Testis (tissue), 3 donors: Measurements from ENCODE around the gene TMEM116. TPM values are rescaled to one million over a fixed set of nuclear protein-coding genes. Genes with fewer than 3 reads are reported as not detected.
"Not testable (repeated sequence)": the region's sequence is repeated elsewhere in the genome, so short reads cannot be mapped to it uniquely, and the experiment has no call there.

Source experiments
- DNase-seq: peaks from one replicate; pipeline ENCODE4 v3.0.0-alpha.2; 2019
- H3K27ac ChIP-seq, 2 donors: fragments of 200-600 bp; sonication (generic); one replicate each; pipeline ENCODE4 v1.5.1; 2019
- H3K27me3 ChIP-seq: fragments of 200-600 bp; sonication (generic); one replicate; pipeline ENCODE4 v1.5.1; 2019
- H3K36me3 ChIP-seq: fragments of 200-600 bp; sonication (generic); one replicate; pipeline ENCODE4 v1.5.1; 2017; ENCODE audit warnings: low read depth; ENCODE audit errors: missing control alignments
- H3K4me1 ChIP-seq: fragments of 200-600 bp; sonication (generic); one replicate; pipeline ENCODE4 v1.5.1; 2019
- H3K4me3 ChIP-seq, 2 donors: fragments of 200-600 bp; sonication (generic); one replicate each; pipeline ENCODE4 v1.5.1; 2017 to 2019
- H3K9me3 ChIP-seq: fragments of 200-600 bp; sonication (generic); one replicate; pipeline ENCODE4 v1.5.1; 2017
- POLR2A ChIP-seq: fragments of 450-650 bp; IDR thresholded peaks from one replicate; pipeline ENCODE4 v1.6.1; 2017; ENCODE audit warnings: antibody characterized with exemption, mild to moderate bottlenecking, moderate library complexity
- whole genome bisulfite sequencing, 2 donors: methylation state at CpG; one replicate each; pipeline ENCODE4 v1.1.5; 2018; 5-methylcytosine and 5-hydroxymethylcytosine counted together
- intact Hi-C: fragments of 100-400 bp; cut with DNase I; formaldehyde crosslinking; loops from one replicate; pipeline ENCODE4 v1.15.1; 2023; ENCODE audit warnings: low total_unique reads
- polyA plus RNA-seq: library from polyadenylated mRNA; stranded (reverse); fragments of 350-450 nt; fragmentation: Illumina TruSeq; extraction: RNeasy Lipid Tissue Mini Kit (QIAGEN cat#74804); gene quantifications from one replicate; pipeline ENCODE4 v1.2.3, GENCODE V29; 2014; ENCODE audit warnings: low read depth, low replicate concordance; ENCODE audit not compliant: insufficient read depth
- total RNA-seq, 2 donors: library from RNA; depleted of rRNA; stranded (reverse); fragments of >200 nt; gene quantifications; one replicate each; pipeline ENCODE4 v1.2.3, GENCODE V29; 2016
- TF ChIP-seq, protein P1 (sequence below), 3 experiments: fragments of 450-650 bp in 2 of 3; fragments of 200-600 bp in 1 of 3; sonication (generic) in 1 of 3; IDR thresholded peaks; one replicate each; pipeline ENCODE4 v1.5.1; 2016 to 2019; ENCODE audit warnings: antibody characterized with exemption in 3 of 3, mild to moderate bottlenecking in 2 of 3, moderate library complexity in 1 of 3

The TMEM116 gene
- total and polyA plus RNA-seq, 3 donors from 2014 or later: 38.5 to 106 (median 48.0) TPM

DNA sequence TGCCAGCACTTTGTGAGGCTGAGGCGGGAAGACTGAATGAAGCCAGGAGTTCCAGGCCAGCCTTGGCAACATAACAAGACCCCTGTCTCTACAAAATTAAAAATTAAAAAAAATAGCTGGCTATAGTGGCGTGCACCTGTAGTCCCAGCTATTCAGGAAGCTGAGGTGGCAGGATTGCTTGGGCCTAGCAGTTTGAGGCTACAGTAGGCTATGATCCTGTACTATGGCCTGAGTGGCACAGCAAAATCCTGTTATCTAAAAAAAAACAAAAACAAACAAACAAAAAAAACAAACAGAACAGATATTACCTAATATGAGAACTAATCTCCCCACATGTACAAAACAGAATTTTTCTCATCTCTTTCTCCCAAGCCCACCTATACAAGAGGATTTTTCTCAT, 15.7 kb downstream of the TMEM116 start:
- H3K4me3 ChIP-seq: no peak overlapping the region
- H3K27me3 ChIP-seq: no peaks in the 10 kb centered on the region
- intact Hi-C loops: no loop called here
- 100% methylated on average over 2 of the region's 2 CpGs for WGBS, 2 donors
- no peaks in the 10 kb centered on the region for H3K9me3 ChIP-seq
- no peak overlapping the region for H3K27ac ChIP-seq
- H3K36me3 ChIP-seq: no peaks in the 10 kb centered on the region
- DNase-seq: no peak
- H3K4me1 ChIP-seq: no peaks in the 10 kb centered on the region
- TF ChIP-seq, protein P1, sequence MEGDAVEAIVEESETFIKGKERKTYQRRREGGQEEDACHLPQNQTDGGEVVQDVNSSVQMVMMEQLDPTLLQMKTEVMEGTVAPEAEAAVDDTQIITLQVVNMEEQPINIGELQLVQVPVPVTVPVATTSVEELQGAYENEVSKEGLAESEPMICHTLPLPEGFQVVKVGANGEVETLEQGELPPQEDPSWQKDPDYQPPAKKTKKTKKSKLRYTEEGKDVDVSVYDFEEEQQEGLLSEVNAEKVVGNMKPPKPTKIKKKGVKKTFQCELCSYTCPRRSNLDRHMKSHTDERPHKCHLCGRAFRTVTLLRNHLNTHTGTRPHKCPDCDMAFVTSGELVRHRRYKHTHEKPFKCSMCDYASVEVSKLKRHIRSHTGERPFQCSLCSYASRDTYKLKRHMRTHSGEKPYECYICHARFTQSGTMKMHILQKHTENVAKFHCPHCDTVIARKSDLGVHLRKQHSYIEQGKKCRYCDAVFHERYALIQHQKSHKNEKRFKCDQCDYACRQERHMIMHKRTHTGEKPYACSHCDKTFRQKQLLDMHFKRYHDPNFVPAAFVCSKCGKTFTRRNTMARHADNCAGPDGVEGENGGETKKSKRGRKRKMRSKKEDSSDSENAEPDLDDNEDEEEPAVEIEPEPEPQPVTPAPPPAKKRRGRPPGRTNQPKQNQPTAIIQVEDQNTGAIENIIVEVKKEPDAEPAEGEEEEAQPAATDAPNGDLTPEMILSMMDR (IDR thresholded peaks at IDR 0.05): no peak
- TF ChIP-seq POLR2A: no peak

DNA sequence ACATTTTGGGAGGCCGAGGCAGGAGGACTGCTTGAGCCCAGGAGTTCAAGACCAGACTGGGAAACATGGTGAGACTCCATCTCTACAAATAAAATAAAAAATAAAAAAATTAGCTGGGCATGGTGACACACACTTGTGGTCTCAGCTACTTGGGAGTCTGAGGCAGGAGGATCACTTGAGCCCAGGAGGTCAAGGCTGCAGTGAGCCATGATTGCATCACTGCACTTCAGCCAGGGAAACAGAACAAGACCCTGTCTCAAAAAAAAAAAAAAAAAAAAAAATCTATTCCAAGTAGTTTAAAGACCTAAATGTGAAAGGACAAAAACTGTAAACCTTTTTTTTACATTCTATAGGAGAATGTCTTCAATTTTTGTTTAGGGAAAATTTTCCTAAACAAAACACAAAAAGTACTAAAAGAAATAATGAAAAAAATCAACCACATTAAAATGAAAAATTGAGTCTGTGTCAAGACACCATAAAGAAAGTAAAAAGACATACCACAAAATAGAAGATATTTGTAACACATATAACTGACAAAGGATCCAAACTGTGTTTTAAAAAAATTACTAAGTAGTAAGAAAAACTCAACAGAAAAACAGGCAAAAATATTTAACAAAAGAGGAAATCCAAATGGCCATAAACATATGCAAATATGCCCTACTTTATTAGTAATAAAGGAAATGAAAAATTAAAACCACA, 17.0 kb downstream of the TMEM116 start:
- DNase-seq: no peak
- Histone ChIP-seq H3K4me3 (no peak overlapping the region), H3K36me3 (no peaks in the 10 kb centered on the region), H3K9me3 (no peaks in the 10 kb centered on the region), H3K27me3 (no peaks in the 10 kb centered on the region), H3K27ac (no peak overlapping the region), H3K4me1 (no peaks in the 10 kb centered on the region)
- intact Hi-C loops: no loop called here
- 82 to 90% methylated on average over 1 of the region's 1 CpG for WGBS, 2 donors
- TF ChIP-seq, protein P1 (IDR thresholded peaks at IDR 0.05): no peak
- no peak for TF ChIP-seq POLR2A

DNA sequence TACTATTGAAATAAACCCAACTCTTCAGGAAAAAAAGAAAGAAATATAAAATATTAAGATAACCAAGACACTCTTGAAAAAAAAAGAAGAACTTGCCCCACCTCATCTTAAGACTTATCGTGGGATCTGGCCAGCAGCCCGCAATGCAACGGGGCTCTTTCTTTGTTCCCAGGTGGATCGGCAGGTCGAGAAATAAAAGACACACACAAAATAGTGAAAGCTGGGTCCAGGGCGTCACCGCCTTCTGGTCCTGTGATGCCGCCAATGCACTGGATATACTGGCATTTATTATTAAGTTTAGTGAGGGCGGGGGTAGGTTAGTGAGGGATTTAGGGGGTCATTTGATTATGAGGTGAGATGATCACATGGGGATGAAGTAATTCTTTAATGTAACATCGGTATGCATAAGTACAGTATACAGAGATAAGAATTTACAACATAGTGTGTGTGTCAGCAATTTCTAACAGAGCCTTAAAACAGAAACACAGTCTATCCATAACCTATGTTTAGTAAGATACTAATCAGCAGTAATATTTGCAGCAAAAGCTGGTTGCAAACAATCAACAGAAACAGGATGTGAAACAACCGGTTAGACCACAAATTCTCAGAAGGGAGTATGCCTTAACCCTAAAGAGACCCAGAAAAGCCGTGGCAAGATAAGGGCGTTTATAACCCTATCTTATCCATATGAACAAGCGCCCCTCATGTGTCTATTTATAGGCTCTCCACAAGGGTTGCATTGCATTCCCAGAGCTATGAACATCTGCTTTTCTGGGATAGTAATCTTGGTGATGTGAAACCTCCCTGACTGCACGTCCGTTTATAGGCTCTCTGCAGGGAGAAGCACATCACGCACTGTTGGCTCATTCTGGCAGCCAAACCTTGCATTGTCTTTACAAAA, 18.5 kb downstream of the TMEM116 start:
- H3K4me1 ChIP-seq, H3K4me3 ChIP-seq, H3K27me3 ChIP-seq, intact Hi-C loops, H3K27ac ChIP-seq, H3K36me3 ChIP-seq, DNase-seq, H3K9me3 ChIP-seq: not testable (repeated sequence)
- 78 to 80% methylated on average over 17 of the region's 17 CpGs for WGBS, 2 donors

DNA sequence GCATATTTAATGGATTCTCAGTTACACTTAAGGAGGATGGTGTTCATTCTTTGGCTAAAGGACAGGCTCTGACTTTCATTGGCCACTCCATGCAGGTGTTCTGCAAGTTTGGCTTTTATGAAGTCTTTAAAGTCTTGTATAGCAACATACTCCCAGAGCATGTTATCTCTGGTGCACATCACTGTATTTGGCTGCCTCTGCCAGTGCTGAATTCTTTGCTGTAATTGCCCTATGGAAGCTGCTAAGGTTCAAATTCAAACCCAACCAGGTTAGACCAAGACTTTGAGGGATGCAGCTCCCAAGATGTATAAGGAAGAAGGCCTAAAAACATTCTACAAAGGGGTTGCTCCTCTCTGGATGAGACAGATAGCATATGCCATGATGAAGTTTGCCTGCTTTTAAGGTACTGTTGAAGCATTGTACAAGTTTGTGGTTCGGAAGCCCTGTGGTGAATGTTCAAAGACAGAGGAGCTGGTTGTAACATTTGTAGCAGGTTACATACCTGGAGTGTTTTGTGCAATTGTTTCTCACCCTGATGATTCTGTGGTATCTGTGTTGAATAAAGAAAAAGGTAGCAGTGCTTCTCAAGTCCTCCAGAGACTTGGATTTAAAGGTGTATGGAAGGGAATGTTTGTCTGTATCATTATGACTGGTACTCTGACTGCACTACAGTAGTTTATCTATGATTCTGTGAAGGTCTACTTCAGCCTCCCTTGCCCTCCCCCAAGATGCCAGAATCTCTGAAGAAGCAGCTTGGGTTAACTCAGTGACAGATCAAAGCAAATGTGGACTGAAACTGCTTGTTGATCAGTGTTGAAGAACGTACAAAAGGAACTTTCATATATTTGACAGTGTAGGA, 19.4 kb downstream of the TMEM116 start:
- no peaks in the 10 kb centered on the region for H3K27me3 ChIP-seq
- DNase-seq: no peak
- TF ChIP-seq, protein P1 (IDR thresholded peaks at IDR 0.05): no peak
- 69 to 71% methylated on average over 2 of the region's 2 CpGs for WGBS, 2 donors
- no peaks in the 10 kb centered on the region for H3K4me1 ChIP-seq
- no peak overlapping the region for H3K4me3 ChIP-seq
- no peak overlapping the region for H3K27ac ChIP-seq
- no peaks in the 10 kb centered on the region for H3K36me3 ChIP-seq
- no peaks in the 10 kb centered on the region for H3K9me3 ChIP-seq
- intact Hi-C loops: no loop called here

DNA sequence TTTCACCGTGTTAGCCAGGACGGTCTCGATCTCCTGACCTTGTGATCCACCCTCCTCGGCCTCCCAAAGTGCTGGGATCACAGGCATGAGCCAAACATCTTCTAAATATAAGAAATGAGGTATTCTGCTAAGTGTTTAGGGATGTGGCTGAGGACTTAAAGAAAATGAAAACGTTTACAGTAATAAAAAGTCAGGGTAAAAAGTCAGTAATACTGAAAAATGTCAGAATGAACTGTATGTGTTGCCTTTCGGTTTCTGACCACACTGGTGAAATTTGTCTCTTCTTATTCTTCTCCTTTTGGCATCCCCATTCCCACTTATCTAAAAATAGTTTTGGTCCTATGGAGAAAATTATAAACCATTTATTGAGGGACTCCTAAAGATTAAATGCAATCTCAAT, 20.5 kb downstream of the TMEM116 start:
- TF ChIP-seq, protein P1 (IDR thresholded peaks at IDR 0.05): no peak
- TF ChIP-seq POLR2A: no peak
- 87 to 89% methylated on average over 6 of the region's 6 CpGs for WGBS, 2 donors
- intact Hi-C loops: no loop called here

More for the DNA sequence above, 20.5 kb downstream of the TMEM116 start:
- Histone ChIP-seq H3K27me3 (no peaks in the 10 kb centered on the region), H3K27ac (no peak overlapping the region), H3K4me3 (no peak overlapping the region), H3K36me3 (no peaks in the 10 kb centered on the region), H3K4me1 (no peaks in the 10 kb centered on the region), H3K9me3 (no peaks in the 10 kb centered on the region)
- DNase-seq: no peak
